ENCODE data around the gene ZNF407.

- TF ChIP-seq EZH2phosphoT487 (IDR thresholded peaks at IDR 0.05) = no peak
- TF ChIP-seq CTCF (IDR thresholded peaks at IDR 0.05) = no peak
Measured at GRCh38 chr18:74662622-74663021, 65.0 kb downstream of the ZNF407 start.

Data from neural progenitor cell (in vitro differentiated cells).